OCI-LY3 (cell line): ENCODE data around the gene CYGB.
"Not testable (repeated sequence)": the region's sequence is repeated elsewhere in the genome, so short reads cannot be mapped to it uniquely, and the experiment has no call there.

Experiments used
- EZH2phosphoT487 ChIP-seq: fragments of 200-600 bp; shearing (Covaris generic); IDR thresholded peaks from 2 replicates; pipeline ENCODE4 v1.6.1; 2018; ENCODE audit warnings: antibody characterized with exemption, mixed run types, low read depth
- TF ChIP-seq, protein P1 (sequence below): fragments of 200-600, 300-600 bp; sonication (generic); IDR thresholded peaks from 2 replicates; pipeline ENCODE4 v1.5.1; 2014; ENCODE audit warnings: antibody characterized with exemption, low read length, low read depth

GRCh38 chr17:76525513-76525833 lies 12.0 kb downstream of the CYGB start:
- TF ChIP-seq, protein P1, sequence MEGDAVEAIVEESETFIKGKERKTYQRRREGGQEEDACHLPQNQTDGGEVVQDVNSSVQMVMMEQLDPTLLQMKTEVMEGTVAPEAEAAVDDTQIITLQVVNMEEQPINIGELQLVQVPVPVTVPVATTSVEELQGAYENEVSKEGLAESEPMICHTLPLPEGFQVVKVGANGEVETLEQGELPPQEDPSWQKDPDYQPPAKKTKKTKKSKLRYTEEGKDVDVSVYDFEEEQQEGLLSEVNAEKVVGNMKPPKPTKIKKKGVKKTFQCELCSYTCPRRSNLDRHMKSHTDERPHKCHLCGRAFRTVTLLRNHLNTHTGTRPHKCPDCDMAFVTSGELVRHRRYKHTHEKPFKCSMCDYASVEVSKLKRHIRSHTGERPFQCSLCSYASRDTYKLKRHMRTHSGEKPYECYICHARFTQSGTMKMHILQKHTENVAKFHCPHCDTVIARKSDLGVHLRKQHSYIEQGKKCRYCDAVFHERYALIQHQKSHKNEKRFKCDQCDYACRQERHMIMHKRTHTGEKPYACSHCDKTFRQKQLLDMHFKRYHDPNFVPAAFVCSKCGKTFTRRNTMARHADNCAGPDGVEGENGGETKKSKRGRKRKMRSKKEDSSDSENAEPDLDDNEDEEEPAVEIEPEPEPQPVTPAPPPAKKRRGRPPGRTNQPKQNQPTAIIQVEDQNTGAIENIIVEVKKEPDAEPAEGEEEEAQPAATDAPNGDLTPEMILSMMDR, result not testable (repeated sequence)
- TF ChIP-seq EZH2phosphoT487, result not testable (repeated sequence)
